MV-4-11 (cell line): ENCODE measurements around the gene SH2D1B.
A peak's percentile ranks its signal among the peaks of the same experiment; 100 is the strongest.

Experiments used
- DNase-seq: peaks from one replicate; lab custom pipeline; 2025; lab: John Stamatoyannopoulos, UW

Gene SH2D1B

DNA sequence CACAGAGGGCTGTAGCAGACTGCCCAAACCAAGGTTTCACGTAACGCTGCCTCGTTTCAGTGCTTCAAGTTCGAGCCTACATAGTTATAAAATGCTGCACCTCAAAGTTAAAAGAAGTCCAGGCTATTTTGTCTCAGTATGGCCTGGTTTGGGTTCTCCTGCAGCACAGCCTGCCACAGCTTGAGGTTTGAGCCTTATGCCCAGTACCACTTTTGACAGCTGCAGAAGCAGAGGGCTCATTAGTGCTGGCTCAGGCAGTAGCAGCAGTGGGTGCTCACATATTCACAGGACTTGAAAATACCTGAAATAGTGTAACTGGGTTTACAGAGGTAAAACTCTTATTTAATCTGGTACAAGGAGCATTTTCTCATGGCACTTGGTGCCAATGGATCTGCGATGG lies 50.6 kb downstream of the SH2D1B start:
- no peak for DNase-seq

DNA sequence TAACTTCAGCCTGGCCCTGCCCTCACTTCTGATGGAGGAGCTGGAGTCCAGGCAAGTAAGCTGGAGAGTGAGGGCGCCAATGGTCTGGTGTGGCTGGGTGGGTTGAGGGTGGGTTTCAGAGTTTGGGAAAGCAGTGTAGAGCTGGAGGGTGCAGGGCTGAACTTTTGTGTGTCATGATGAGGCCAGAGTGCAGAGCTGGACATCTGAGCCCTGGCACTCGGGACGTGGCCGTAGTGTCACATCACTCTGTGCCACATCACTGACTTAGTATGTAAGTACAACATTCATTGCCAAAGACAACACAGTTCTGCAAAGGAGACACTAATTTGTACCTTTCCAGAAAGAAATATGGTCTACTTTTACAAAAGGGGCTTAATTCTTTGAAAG lies 51.1 kb downstream of the SH2D1B start:
- DNase-seq = no peak

DNA sequence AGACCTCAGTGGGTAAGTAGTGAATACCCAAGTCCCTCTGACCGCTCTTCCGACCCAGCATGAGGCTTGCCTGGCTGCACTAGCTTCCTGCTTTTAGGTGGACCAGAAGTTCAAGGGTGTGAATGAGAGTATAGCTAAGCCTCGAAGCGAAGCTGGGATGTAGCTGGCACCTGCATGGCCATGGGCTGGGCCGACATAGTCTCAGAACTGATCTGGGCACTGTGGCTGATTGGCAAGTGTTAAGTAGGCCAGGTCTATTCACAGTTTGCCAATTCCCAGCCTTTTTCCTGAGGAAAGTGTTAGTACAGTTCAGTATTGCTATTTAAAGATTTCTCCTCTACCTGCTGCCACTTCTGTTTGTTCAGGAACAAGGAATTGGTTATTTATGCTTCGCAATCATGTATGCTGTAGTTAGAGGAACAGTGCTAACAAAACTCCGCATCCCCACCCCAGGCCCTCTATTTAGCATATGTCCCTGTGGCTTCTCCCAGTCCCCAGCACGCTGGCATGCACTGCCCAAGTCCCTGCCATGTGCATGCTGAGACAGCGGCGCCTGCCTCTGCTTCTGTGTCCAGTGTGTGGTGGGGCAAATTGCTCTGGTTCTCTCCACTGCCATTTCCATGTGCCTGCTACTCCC lies 51.6 kb downstream of the SH2D1B start:
- no peak for DNase-seq

DNA sequence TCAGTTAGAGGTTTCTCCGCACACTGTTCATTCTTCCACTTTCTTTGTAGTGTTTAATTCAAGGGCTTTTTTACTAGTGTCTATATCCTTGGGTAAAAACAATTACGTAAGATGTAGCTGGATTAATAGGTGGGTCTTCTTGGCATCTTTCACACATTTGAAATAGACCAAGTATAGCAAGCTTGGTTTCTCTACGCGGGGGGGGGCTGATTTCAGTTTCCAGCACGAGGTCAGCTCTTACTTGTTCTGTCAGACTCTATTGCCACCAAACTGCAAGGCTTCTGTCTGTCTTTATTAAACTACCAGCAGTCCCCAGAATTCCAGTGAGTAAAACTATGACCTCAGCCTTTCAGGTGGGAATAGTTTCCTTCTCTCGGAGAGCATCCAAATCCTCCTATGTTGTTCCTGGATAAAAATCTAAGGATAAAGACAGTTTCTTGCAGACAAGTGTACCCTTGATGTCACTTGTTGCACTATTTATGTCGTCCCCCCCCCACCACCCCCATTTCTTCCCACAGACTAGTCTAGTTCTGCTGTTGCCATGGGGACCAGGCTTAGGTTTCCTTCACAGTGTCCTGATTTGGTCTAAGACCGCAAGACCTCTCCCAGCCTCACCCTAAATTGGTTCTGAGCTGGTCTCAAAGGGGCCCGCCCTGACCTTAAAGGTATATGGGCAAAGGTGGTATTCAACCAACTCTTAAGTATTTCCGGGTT lies 52.3 kb downstream of the SH2D1B start:
- no peak for DNase-seq

DNA sequence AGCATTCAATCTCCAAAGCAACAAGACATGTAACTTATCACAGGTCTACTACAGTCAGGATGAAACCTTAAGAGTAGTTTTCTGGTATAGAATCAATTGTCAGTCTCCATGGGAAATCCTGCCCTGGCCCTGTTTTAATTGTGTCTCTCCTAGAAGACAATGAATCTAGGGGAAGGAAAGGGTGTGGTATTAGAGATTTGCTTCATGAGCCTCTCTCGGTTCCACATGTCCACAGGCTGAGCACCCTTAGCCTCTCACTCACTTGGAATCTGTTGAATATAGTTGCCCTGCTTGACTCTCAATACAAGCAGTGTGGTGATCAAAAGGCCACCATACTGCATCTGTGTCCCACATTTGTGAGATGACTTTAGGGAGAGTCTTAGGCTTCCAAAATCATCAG lies 53.0 kb downstream of the SH2D1B start:
- no peak for DNase-seq

DNA sequence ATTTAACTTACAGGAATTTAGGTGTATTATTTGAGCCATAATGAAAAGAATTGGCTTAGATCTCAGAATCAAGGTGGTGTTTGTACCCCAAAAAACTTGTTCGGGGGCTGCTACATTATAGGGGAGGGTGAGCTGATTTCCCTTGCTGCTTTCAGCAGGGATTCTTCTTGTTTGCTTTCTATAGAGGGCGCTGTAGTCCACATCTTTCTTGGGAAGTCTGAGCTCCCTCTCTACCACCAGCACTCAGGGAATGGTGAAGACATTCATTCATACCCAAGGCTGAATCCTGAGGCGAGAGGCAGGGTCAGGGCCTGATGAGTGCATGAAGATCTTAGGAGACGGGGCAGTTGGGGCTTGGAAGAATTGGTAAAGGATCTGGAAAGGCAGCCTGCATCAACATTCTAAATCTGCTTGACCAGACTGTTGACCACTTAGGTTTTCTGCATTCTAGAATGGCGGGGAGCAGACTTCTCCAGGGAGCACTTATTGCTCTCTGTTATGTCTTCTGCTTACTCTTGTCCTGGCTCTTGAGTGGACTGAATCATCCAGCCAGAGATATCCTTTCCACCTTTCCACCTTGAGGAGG lies 54.2 kb downstream of the SH2D1B start:
- DNase-seq = peak; percentile 44

DNA sequence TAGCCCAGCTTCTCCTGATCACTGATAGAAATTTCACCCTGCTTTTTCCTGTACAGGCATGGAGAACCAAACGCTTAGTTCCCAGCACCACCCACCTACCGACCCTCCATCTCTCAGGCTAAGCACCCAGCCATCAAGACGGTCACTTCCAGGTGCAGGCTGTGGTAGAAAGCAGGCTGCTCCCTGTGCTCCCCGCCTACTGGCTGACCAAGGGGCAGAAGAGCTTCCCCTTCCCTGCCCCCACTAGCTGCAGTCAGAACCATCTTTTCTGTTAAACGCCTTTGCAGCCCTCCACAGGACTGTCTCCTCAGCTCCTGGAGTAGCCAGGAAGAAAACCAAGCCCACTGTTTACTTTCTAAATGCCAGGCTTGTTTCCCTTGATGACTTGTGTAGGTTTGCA lies 58.2 kb downstream of the SH2D1B start:
- DNase-seq = no peak

DNA sequence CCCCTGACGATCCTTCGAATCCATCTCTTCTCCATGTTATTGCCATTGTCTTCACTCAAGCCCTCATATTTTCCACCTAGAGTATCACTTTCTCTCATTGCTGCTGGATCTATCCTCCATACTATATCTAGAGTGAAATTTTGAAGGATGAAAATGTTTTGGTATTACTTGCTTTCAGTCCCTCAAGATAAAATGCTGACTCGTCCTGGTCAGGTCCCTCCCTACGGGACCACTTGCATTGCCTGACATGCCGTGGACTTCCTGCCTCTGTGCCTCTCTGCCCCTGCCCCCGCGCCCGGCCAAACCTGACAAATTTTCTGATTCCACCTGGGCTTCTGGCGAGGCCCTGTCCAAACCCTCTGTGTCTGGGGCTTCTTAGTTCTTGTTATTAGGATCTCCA lies 58.9 kb downstream of the SH2D1B start:
- no peak for DNase-seq

DNA sequence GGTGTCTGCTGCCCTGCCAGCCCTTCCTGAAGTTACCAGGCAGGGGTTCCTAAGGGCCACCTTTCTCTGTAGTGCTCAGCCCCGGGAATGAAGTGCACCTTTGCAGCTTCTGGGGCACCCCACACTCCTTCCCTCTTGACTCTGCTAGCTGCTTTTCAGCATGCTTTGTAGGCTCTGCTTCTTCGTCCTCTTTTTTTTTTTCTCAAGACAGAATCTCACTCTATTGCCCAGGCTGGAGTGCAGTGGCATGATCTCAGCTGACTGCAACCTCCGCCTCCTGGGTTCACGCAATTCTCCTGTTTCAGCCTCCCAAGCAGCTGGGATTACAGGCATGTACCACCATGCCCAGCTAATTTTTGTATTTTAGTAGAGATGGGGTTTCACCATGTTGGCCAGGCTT lies 60.1 kb downstream of the SH2D1B start:
- DNase-seq = peak; percentile 28

DNA sequence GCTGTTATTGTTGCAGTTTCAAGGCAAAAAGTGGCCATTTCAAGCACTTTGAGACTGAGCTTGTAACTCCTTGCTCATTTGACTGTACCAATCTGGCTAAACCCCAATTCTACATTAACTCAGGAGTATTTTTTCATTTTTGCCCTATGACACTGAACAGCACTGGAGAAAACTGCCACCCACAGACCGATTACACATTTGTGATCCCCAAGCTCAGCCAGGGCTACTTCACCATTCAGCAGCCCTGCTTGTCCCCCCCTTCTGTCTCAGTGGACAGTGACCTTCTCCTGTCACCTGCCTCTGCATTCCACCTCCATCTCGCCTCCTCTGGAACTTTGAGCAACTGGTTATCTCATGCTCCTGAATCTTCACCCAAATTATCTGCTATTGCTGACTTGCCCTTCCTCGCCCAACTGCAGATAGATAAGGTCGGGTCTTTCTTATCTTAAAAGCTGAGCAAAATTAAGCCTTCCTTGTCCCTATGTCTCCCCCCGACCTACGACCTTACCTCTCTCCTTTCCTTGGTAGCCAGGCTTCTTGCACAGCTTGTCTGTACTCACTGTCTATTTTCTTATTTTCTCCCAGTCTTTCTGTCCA lies 60.6 kb downstream of the SH2D1B start:
- no peak for DNase-seq

DNA sequence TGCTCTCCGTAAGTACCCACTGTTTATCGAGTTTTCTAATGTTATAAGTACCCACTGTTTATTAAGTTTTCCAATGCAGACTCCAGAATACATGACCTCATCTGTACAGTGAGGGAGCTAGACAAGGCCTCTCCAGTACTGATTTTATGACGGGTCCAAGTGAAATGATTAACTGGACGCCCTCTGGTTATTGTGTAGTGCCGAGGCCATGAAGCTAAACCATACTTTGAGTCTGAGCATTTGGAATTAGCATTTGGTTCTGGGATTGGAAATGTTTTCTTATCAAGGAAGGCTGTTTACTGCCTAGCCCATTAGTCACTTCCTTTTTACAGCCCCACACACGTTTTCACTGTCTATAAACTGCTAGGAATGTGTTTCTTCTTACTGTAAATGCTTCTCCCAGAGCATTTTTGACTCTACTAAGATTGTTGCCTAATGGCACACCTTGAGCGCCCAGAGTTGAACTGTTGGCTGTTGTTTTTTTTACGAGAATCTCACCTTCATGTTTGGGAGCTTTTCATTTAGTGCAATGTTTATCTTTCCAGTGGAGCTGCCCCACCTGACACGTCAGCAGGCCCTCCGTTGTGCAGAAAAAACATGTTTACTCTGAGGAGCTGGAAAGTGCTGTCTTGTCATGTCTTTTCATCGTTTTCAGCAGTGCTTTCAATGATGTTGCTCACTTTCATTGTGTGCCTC lies 62.2 kb downstream of the SH2D1B start:
- no peak for DNase-seq

DNA sequence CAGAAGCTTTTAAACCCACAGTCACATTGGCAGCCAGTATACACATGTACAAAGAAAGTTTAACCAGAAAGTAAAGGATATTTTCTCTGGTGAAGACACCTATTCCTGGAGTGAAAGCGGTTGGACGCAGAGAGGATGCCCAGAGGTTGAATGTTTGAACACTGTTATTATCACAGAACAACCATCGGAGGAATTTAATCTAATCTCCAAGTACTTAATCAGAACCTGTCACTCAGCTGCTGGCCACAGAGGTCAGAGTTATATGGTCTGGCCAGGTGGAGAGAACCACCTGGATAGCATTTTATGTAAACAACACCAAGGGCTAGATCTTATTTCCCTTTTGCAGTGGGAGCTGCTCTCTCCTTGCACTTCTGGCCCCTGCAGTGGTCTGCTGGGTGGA lies 64.7 kb downstream of the SH2D1B start:
- no peak for DNase-seq
